Keratinocyte (primary cell): Measurements from ENCODE around the gene PLCB3. TPM values are rescaled to one million over a fixed set of nuclear protein-coding genes. Genes with fewer than 3 reads are reported as not detected.

Experiments used
- DNase-seq: peaks from one replicate; pipeline ENCODE4 v3.0.0-alpha.2; 2011; ENCODE audit warnings: low read depth, missing footprints, low spot score
- FAIRE-seq: peaks from 2 replicates; lab custom pipeline; 2011; peaks lifted over from hg19 to GRCh38; lab: Jason Lieb, UNC
- H2AFZ ChIP-seq: 2 replicates; pipeline ENCODE4 v1.6.0; 2012; ENCODE audit warnings: low read length, control low read depth, inconsistent platforms; ENCODE audit not compliant: control insufficient read depth
- H3K27ac ChIP-seq: 2 replicates; pipeline ENCODE4 v1.5.1; 2011; ENCODE audit warnings: low read length; ENCODE audit not compliant: control insufficient read depth, insufficient read depth
- H3K27me3 ChIP-seq: 3 replicates; pipeline ENCODE4 v1.6.0; 2011; ENCODE audit warnings: low read length; ENCODE audit not compliant: control insufficient read depth, insufficient read depth; ENCODE audit errors: extremely low read depth
- H3K36me3 ChIP-seq, 2 experiments: 2 replicates in 1 of 2; 3 replicates in 1 of 2; pipeline ENCODE4 v1.5.1; 2011; ENCODE audit warnings: low read length in 2 of 2, mild to moderate bottlenecking in 1 of 2; ENCODE audit not compliant: control insufficient read depth in 2 of 2, insufficient read depth in 2 of 2; ENCODE audit errors: extremely low read depth in 1 of 2
- H3K4me1 ChIP-seq: 3 replicates; pipeline ENCODE4 v1.5.1; 2011; ENCODE audit warnings: low read length; ENCODE audit not compliant: control insufficient read depth, insufficient read depth; ENCODE audit errors: extremely low read depth
- H3K4me2 ChIP-seq: 3 replicates; pipeline ENCODE4 v1.6.0; 2011; ENCODE audit warnings: low read depth, low read length; ENCODE audit not compliant: control insufficient read depth, insufficient read depth; ENCODE audit errors: extremely low read depth
- H3K4me3 ChIP-seq, 3 experiments: fragments of 200-600 bp in 1 of 3; sonication (generic) in 1 of 3; 2 replicates in 2 of 3; 3 replicates in 1 of 3; pipeline ENCODE4 v1.5.1; 2011 to 2016; ENCODE audit warnings: low read length in 3 of 3, mild to moderate bottlenecking in 3 of 3, control low read depth in 2 of 3, inconsistent platforms in 1 of 3, low read depth in 1 of 3, mixed read lengths in 1 of 3, mixed run types in 1 of 3, moderate library complexity in 1 of 3; ENCODE audit not compliant: control insufficient read depth in 2 of 3, insufficient read depth in 2 of 3; ENCODE audit errors: extremely low read depth in 1 of 3
- H3K79me2 ChIP-seq: 2 replicates; pipeline ENCODE4 v1.6.0; 2012; ENCODE audit warnings: low read length; ENCODE audit not compliant: control insufficient read depth, insufficient read depth
- H3K9ac ChIP-seq: 3 replicates; pipeline ENCODE4 v1.6.0; 2011; ENCODE audit warnings: low read length; ENCODE audit not compliant: control insufficient read depth, insufficient read depth; ENCODE audit errors: extremely low read depth
- H3K9me1 ChIP-seq: 3 replicates; pipeline ENCODE4 v1.6.0; 2011; ENCODE audit warnings: low read length; ENCODE audit not compliant: control insufficient read depth, insufficient read depth; ENCODE audit errors: extremely low read depth
- H3K9me3 ChIP-seq: 2 replicates; pipeline ENCODE4 v1.5.1; 2012; ENCODE audit warnings: low read depth, low read length; ENCODE audit not compliant: control insufficient read depth
- H4K20me1 ChIP-seq: 3 replicates; pipeline ENCODE4 v1.6.0; 2011; ENCODE audit warnings: low read length; ENCODE audit not compliant: control insufficient read depth, insufficient read depth; ENCODE audit errors: extremely low read depth
- EZH2 ChIP-seq: IDR thresholded peaks from one replicate; pipeline ENCODE4 v1.6.1; 2012; ENCODE audit warnings: inconsistent platforms, mild to moderate bottlenecking, low read length, moderate library complexity
- dilution Hi-C: fragments of 300-500 bp; cut with MboI; formaldehyde crosslinking; loops from one replicate; pipeline ENCODE4 v1.7.0; 2020; ENCODE audit warnings: low sequenced_read_pairs; ENCODE audit not compliant: extremely low pct_ligation_motif_present
- polyA plus RNA-seq, 5 experiments: library from polyadenylated mRNA; depleted of rRNA in 3 of 5; stranded (reverse) in 3 of 5; stranded (forward) in 1 of 5; unstranded in 1 of 5; fragments of >200 nt; gene quantifications; 1 replicate in 1 of 5; 2 replicates in 3 of 5; 3 replicates in 1 of 5; pipeline versions ENCODE4 v1.2.1 to v1.2.3, GENCODE V29; 2011 to 2012; ENCODE audit warnings: missing spikeins in 2 of 5, low read depth in 1 of 5, low replicate concordance in 1 of 5
- TF ChIP-seq, protein P1 (sequence below), 3 experiments: IDR thresholded peaks in 1 of 3; conservative IDR thresholded peaks in 1 of 3; optimal IDR thresholded peaks in 1 of 3; 2 replicates in 2 of 3; 3 replicates in 1 of 3; pipeline versions ENCODE3 to v1.5.1; 2011; ENCODE audit warnings: low read length in 3 of 3, mild to moderate bottlenecking in 3 of 3, moderate library complexity in 2 of 3, control low read depth in 1 of 3, inconsistent platforms in 1 of 3; ENCODE audit not compliant: insufficient read depth in 2 of 3; ENCODE audit errors: extremely low read depth in 1 of 3

PLCB3 gene
- polyA plus RNA-seq, 1 donor (not counting 4 experiments of a cell fraction or from before 2014, with no cell fraction given) = 32.5 TPM

DNA sequence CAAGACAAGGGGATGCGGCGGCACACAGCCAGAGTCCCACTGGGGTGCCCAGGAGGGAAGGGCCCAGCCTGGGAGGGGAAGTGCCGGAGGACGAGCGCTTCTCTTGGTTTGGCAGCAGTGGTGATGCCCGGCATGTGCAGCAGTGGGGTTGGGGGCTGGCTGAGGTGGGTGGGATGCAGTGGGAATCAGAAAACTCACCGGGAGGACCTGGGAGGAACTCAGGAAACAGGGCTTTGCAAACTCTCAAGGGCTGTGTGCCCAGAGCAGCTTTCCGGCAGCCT, 41.8 kb upstream of the PLCB3 start:
- TF ChIP-seq EZH2 = no peak
- TF ChIP-seq, protein P1, sequence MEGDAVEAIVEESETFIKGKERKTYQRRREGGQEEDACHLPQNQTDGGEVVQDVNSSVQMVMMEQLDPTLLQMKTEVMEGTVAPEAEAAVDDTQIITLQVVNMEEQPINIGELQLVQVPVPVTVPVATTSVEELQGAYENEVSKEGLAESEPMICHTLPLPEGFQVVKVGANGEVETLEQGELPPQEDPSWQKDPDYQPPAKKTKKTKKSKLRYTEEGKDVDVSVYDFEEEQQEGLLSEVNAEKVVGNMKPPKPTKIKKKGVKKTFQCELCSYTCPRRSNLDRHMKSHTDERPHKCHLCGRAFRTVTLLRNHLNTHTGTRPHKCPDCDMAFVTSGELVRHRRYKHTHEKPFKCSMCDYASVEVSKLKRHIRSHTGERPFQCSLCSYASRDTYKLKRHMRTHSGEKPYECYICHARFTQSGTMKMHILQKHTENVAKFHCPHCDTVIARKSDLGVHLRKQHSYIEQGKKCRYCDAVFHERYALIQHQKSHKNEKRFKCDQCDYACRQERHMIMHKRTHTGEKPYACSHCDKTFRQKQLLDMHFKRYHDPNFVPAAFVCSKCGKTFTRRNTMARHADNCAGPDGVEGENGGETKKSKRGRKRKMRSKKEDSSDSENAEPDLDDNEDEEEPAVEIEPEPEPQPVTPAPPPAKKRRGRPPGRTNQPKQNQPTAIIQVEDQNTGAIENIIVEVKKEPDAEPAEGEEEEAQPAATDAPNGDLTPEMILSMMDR (optimal IDR thresholded peaks at IDR 0.05 in 1 of 3, IDR thresholded peaks at IDR 0.05 in 1 of 3, conservative IDR thresholded peaks at IDR 0.05 in 1 of 3; ENCODE audit: extremely low read depth in 1 of 3, insufficient read depth in 2 of 3, low read length in 3 of 3) = no peak
- Histone ChIP-seq H3K27me3 (no peaks in the 10 kb centered on the region), H3K9me1 (no peaks in the 10 kb centered on the region), H3K27ac (no peak overlapping the region), H3K36me3 (peaks cover 13 to 22% of the 10 kb centered on the region in 2 experiments), H3K9me3 (no peaks in the 10 kb centered on the region), H3K4me2 (no peak overlapping the region), H3K4me3 (no peak overlapping the region), H3K79me2 (no peaks in the 10 kb centered on the region), H3K9ac (no peak overlapping the region), H4K20me1 (peaks cover 6% of the 10 kb centered on the region), H2AFZ (no peak overlapping the region), H3K4me1 (no peaks in the 10 kb centered on the region)
- DNase-seq (no peak), FAIRE-seq (no peak)
- dilution Hi-C loops = no loop called here

DNA sequence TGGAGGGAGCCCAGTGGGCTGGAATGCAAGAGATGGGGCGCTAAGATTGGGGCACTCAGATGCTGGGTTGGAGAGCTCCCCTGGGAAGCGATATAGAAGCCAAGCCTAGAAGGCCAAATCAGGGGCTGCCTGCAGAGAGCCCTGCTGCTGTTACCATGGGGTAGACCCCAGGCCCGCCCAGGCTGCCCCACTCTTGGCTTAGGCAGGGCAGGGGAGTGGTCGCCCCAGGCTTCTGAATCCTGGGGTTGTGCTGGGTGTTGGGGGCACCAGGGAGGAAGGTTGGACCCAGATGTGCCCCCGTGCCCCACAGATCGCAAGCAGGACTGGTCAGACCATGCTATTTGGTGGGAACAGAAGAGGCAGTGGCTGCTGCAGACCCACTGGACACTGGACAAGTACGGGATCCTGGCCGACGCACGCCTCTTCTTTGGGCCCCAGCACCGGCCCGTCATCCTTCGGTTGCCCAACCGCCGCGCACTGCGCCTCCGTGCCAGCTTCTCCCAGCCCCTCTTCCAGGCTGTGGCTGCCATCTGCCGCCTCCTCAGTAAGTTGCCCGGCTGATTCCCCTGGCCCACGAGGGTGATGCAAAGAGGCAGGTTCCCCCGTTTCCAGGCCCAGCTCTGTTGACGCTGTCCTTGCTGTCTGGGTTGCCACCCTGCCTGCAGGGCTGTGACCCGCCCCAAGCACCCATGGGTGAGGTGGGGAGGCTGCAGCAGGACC, 40.9 kb upstream of the PLCB3 start:
- dilution Hi-C loops = no loop called here
- Histone ChIP-seq H3K9me3 (no peaks in the 10 kb centered on the region), H3K9ac (no peak overlapping the region), H3K4me1 (no peaks in the 10 kb centered on the region), H3K4me2 (no peak overlapping the region), H4K20me1 (peaks cover 2% of the 10 kb centered on the region), H3K27ac (no peak overlapping the region), H3K79me2 (no peaks in the 10 kb centered on the region), H3K4me3 (no peak overlapping the region), H2AFZ (no peak overlapping the region), H3K27me3 (no peaks in the 10 kb centered on the region), H3K9me1 (no peaks in the 10 kb centered on the region), H3K36me3 (peaks cover 10 to 21% of the 10 kb centered on the region in 2 experiments)
- FAIRE-seq (no peak), DNase-seq (no peak)
- TF ChIP-seq, protein P1 (optimal IDR thresholded peaks at IDR 0.05 in 1 of 3, IDR thresholded peaks at IDR 0.05 in 1 of 3, conservative IDR thresholded peaks at IDR 0.05 in 1 of 3; ENCODE audit: extremely low read depth in 1 of 3, insufficient read depth in 2 of 3, low read length in 3 of 3) = no peak
- no peak for TF ChIP-seq EZH2
